ENCODE results near the gene DGKZ.

The DGKZ gene

GRCh38 chr11:46427364-46427763, 80.1 kb downstream of the DGKZ start:
- TF ChIP-seq, protein P1, sequence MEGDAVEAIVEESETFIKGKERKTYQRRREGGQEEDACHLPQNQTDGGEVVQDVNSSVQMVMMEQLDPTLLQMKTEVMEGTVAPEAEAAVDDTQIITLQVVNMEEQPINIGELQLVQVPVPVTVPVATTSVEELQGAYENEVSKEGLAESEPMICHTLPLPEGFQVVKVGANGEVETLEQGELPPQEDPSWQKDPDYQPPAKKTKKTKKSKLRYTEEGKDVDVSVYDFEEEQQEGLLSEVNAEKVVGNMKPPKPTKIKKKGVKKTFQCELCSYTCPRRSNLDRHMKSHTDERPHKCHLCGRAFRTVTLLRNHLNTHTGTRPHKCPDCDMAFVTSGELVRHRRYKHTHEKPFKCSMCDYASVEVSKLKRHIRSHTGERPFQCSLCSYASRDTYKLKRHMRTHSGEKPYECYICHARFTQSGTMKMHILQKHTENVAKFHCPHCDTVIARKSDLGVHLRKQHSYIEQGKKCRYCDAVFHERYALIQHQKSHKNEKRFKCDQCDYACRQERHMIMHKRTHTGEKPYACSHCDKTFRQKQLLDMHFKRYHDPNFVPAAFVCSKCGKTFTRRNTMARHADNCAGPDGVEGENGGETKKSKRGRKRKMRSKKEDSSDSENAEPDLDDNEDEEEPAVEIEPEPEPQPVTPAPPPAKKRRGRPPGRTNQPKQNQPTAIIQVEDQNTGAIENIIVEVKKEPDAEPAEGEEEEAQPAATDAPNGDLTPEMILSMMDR (conservative IDR thresholded peaks at IDR 0.05; ENCODE audit: low read depth) = no peak
- ChIA-PET POLR2A (ENCODE audit: low non-redundant PET) (no interaction called here), CTCF (no interaction called here)
- H3K27ac ChIP-seq = no peak overlapping the region
- DNase-seq (ENCODE audit: low spot score) = no peak

- DNase-seq (ENCODE audit: low spot score) = no peak
- ChIA-PET POLR2A (ENCODE audit: low non-redundant PET) (no interaction called here), CTCF (interaction anchor here (0.6 kb wide), 1 partner anchor 78 kb away, joined by 3 read pairs; no protein-coding TSS in a partner anchor)
- TF ChIP-seq, protein P1 (conservative IDR thresholded peaks at IDR 0.05; ENCODE audit: low read depth) = no peak
- no peak overlapping the region for H3K27ac ChIP-seq
Observed at GRCh38 chr11:46429717-46430116, 82.5 kb downstream of the DGKZ start.
